ENCODE data around the gene PPP2R3C. TPM values are rescaled to one million over a fixed set of nuclear protein-coding genes. Genes with fewer than 3 reads are reported as not detected.
A peak's percentile ranks its signal among the peaks of the same experiment; 100 is the strongest.
"Not testable (repeated sequence)": the region's sequence is repeated elsewhere in the genome, so short reads cannot be mapped to it uniquely, and the experiment has no call there.

Gene PPP2R3C
- polyA plus RNA-seq, 1 donor, result 55.7 TPM

DNA sequence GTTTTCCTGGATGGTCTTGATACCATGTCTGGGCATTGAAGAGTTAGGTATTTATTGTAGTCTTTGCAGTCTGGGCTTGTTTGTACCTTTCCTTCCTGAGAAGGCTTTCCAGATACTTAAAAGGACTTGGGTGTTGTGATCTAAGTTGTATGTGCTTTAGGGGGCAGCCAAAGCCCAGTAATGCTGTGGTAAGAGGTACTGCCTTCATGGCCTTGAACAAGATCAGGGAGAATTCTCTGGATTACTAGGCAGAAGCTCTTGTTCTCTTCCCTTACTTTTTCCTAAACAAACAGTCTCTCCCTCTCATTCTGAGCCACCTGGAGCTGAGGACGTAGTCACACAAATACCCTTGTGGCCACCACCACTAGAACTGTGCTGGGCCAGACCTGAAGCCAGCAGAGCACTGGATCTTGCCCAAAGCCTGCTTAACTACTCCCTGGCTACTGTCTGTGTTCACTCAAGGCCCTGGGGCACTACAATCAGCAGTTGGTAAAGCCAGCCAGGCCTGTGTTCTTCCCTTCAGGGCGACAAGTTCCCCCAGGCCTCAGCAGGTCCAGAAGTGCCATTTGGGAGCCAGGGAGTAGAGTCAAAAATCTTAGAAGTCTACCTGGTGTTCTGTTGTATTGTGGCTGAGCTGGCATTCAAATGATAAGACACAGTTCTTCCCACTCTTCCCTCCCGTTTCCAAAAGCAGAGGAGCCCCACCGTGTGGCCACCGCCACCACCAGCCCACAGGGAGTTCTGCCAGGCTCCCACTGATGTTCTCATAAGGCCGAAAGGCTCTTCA, 11.9 kb upstream of the PPP2R3C start:
- no peak for DNase-seq

DNA sequence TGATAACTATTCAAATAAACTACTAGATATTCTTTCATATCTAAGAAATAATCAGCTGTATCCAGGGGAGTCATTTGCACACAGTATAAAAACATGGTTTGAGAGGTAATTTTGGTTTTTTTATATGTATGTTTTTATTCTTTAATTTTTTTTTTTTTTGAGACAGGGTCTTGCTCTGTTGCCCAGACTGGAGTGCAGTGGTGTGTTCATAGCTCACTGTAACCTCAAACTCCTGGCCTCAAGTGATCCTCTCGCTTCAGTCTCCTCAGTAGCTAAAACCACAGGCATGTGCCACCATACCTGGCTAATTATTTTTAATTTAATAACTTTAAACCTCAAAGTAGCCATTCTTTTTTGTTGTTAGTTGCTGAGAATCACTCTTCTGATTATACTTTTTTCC, 2.3 kb upstream of the PPP2R3C start:
- no peak for DNase-seq

GRCh38 chr14:35123388-35123703, 1.6 kb upstream of the PPP2R3C start:
- no peak for DNase-seq

- DNase-seq, result peak; percentile 15
Observed at GRCh38 chr14:35122696-35123387, 1.1 kb upstream of the PPP2R3C start.

- DNase-seq, result peak; percentile 93
Observed at GRCh38 chr14:35121026-35121886, 534 bp downstream of the PPP2R3C start.

DNA sequence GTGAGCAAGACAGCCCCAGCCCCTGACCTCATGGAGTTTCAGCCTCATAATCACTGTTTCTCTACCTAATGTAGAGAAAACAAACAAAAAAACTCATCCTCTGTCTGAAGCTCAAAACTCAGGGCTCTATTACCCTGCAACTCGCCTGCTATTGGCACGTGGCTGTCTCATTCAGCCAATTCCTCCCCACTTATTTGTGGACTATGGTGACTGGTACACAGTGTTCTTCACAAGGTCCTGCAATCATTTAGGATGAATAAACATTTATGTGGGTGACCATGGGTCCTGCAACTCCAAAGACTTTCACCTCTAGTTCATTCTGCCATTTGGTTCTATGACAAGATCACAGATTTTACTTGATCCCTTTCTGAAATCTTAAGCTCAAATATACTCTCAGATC, 4.7 kb downstream of the PPP2R3C start:
- DNase-seq, result no peak

GRCh38 chr14:35116242-35116641, 5.5 kb downstream of the PPP2R3C start:
- DNase-seq, result no peak

DNA sequence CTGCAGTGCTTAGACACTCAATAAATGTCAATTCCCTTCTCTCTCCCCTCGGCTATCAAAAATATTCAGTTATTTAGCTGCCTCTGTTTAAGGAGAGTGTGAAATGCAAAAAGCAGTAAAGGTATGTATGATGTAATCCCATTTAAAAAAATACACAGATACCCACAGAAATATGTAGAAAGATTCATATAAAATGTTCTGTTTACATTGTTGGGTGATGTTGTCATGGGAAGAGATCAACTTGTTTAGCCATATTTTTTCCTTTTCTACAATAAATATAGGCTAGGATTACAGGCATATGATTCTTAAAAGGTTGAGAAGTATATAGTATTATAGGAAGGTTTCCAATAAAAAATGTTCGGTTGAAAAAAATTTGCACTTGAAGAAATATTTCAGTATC, 7.8 kb downstream of the PPP2R3C start:
- DNase-seq, result no peak

DNA sequence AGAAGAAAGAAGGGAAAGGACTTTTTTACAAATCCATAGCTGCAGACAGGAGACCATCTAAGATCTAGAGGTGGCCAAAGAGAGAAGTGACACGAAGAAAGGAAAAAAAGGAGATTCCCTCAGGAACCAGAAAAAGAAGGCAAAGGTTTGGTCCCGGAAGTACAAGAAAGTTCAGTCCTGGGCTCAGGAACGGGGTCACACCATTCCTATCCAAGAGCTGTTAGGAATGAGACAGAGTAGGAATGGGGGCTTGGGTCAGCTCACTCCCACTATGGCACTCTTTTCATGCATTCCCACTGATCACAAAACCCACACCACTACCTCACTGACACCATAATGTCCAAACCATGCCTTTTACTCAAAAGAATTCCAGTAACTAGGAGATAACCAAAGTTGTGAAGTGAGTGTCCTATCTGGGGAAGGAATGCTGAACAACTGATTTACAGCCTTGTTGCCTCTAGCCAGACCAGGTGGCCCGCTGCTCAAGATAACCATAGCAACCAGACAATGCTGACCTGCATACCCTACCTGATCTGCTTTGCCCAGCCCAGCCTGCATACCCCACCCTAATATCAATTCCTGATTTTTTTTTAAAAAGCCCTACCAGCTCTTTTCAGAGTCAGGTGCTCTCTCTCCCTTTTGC, 8.4 kb downstream of the PPP2R3C start:
- DNase-seq, result no peak

DNA sequence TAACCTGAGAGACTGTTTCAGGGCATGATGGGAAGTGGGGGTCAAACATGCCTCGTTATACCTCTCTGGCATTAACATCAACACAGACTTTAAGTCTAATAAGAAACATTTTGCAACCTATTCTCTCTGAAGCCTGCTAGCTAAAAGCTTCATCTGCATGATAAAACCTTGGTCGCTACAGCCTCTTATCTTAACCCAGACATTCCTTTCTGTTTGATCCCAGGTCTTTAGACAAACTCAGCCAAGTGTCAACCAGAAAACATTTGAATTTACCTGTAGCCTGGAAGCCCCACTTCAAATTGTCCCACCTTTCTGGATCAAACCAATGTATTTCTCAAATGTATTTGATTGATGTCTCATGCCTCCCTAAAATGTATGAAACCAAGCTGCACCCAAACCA, 9.1 kb downstream of the PPP2R3C start:
- no peak for DNase-seq

DNA sequence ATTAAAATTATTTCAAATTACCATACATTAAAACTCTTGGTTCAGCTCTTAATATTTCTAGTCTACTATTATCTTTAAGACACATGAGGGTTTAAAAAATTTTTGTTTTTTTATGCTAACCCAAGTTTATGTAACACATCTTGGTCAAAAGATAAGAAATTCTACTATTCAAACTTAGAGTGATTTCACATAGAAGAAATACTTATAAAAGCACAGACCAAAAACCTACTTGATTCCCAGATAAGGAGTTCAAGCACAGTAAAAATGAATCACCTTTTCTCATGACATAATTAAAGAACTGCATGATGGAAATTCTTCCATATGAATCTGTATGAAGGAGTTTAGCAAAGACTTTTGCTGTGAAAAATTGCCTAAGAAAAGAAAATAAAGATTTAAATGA, 13.9 kb downstream of the PPP2R3C start:
- DNase-seq, result no peak

- not testable (repeated sequence) for DNase-seq
Observed at GRCh38 chr14:35094645-35095044, 27.1 kb downstream of the PPP2R3C start.

DNA sequence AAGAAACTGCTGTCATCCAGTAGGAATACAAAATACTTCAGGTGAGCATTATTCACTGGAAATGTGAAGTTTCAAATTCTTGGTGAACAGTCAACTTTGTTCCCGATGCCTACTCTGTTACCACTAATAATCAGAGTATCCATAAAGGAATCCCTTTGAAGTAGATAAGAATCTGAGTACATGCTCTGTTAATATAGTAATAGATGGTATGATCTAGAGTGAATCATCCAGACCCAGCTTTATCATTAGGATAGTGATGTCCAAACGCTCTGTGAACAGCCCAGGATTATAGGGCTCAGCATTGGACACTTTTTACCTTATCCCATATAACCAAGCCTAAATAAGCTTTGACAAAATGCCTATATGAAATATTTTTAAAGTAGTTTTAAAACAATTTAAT, 33.3 kb downstream of the PPP2R3C start:
- no peak for DNase-seq

- no peak for DNase-seq
Observed at GRCh38 chr14:35085441-35085840, 36.3 kb downstream of the PPP2R3C start.

DNA sequence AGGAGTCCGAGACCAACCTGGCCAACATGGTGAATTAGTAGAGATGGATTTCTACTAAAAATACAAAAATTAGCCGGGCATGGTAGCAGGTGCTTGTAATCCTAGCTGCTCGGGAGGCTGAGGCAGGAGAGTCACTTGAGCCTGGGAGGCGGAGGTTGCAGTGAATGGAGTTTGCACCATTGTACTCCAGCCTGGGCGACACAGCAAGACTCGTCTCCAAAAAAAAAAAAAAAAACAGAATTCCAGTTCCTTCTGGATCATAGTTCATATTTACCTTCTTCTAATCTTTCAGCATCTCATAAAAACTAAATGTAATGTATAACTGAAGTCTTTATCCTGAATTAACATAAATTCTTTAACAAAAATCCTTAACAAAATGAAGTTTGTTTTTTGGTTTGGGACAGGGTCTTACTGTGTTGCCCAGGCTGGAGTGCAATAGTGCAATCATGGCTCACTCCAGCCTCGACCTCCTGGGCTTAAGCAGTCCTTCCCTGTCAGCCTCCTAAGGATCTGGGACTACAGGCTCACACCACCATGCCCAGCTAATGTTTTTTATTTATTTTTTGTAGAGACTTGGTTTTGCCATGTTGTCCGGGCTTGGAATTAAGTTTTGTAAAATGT, 38.1 kb downstream of the PPP2R3C start:
- DNase-seq, result no peak

DNA sequence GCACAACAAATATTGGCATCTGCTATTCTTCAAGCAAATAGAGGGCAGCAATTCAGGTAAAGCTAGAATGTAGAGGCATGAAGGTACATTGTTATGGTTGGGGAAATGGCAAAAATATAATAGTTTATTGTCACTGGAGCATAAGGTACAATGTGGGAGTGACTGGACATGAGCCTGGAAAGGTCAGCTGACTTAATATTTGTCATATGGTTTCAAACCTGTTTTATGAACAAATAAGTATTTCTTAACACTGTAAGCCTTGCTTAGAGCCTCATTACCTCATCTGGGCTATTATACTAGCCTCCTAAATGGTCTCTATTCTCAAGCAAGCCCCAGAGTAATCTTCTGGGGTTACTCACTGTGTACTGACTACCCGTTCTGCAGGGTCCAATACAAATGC, 42.0 kb downstream of the PPP2R3C start:
- no peak for DNase-seq

DNA sequence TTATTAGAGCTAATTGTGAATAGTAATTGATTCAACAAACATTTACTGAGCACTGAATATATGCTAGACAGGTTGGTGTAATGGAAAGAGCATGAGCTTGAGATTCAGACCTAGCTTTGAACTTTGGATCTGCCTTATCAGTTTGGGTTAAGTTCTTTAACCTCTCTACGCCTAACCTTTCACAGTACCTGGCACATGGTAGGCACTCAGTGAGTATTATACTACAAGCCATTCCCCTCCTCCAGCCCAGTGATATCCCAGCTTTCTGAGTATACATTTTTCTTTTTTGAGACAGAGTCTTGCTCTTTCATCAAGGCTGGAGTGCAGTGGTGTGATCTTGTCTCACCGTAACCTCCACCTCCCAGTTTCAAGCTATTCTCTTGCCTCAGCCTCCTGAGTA, 43.7 kb downstream of the PPP2R3C start:
- DNase-seq, result no peak

DNA sequence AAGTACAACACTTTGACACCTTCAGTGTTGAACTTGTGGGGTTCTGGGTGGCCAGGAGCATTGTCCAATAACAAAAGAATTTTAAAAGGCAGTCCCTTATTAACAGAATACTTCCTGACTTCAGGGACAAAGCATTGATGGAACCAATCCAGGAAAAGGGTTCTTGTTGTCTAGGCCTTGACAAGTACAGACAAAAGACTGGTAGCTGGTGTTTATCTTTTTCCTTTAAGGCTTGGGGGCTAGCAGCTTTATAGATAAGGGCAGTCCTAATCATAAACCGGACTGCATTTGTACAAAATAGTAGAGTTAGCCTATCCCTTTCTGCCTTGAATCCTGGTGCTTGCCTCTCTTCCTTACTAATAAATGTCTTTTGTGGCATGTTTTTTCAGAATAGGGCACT, 48.3 kb downstream of the PPP2R3C start:
- DNase-seq, result no peak

DNA sequence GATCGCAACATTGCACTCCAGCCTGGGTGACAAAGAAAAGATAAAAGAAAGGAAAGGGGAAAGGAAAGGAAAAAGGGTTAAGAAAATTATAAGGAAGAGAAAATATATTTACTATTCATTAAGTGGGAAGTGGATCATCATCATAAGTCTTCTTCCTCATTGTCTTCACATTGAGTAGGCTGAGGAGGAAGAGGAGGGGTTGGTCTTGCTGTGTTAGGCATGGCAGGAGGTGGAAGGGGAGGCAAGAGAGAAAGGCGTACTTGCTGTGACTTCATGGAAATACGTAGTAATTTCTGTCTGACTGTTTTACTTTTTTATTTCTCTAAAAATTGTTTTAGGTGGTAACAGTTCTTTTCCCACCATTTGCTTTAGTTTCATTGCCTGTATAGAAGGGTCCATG, 49.6 kb downstream of the PPP2R3C start:
- no peak for DNase-seq

DNA sequence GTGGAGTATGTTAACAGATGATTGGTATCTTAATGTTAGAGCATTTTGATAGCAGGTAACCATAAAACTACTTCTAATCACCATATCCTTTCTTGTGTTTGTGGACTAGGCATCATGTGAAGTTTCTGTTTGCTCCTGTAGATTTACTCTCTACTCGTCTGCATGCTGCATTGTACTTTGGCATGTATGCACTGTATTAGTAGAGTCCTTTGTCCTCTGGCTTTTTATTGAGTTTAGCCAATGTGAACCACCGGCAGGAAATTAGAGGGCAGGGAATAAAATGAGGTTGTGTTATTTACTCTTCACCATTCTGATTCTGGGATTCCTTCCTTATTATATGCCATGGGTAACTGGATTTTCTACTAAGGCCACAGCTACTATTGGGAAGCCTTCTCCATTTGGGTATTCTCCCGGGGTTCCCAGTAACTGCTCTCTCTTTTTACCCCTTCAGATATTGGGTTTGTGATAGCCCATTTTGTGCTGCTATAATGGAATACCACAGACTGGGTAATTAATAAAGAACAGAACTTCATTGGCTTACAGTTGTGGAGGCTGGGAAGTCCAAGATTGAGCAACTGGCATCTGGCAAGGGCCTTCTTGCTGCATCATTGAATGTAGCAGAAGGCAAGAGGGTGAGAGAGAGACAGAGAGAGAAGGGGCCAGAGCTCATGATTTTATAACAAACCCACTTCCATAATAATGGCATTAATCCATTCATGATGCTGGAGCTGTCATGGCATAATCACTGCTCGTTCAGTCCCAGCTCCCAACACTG, 53.4 kb downstream of the PPP2R3C start:
- no peak for DNase-seq

GRCh38 chr14:35065731-35066130, 56.1 kb downstream of the PPP2R3C start:
- DNase-seq, result not testable (repeated sequence)

All from left kidney (tissue), 2 donors.